ENCODE results near the gene DHRS1.

- TF ChIP-seq CTCF (IDR thresholded peaks at IDR 0.05) = no peak
- TF ChIP-seq POLR2A (IDR thresholded peaks at IDR 0.05) = no peak
- TF ChIP-seq POLR2AphosphoS5 (IDR thresholded peaks at IDR 0.05) = no peak
- TF ChIP-seq EP300 (IDR thresholded peaks at IDR 0.05) = no peak
These were observed 50.2 kb downstream of the DHRS1 start for GRCh38 chr14:24249230-24250021.

Measured in sigmoid colon (tissue), 4 donors.